CD14-positive monocyte (primary cell): Measurements from ENCODE around the gene EIPR1. TPM values are rescaled to one million over a fixed set of nuclear protein-coding genes. Genes with fewer than 3 reads are reported as not detected.
A peak's percentile ranks its signal among the peaks of the same experiment; 100 is the strongest.

ENCODE experiments used
- DNase-seq, 3 donors: peaks; one replicate each; pipeline ENCODE4 v3.0.0-alpha.2; 2011 to 2022
- H2AFZ ChIP-seq: 2 replicates; pipeline ENCODE4 v1.6.0; 2012; ENCODE audit warnings: mild to moderate bottlenecking, low read depth, low read length, inconsistent platforms; ENCODE audit not compliant: insufficient read depth, poor library complexity, severe bottlenecking
- H3K27ac ChIP-seq, 2 donors: 1 replicate in 1 of 2; 2 replicates in 1 of 2; pipeline ENCODE4 v1.5.1; 2012 to 2013; ENCODE audit warnings: low read length in 2 of 2, control low read depth in 1 of 2, inconsistent platforms in 1 of 2, low read depth in 1 of 2, mild to moderate bottlenecking in 1 of 2
- H3K27me3 ChIP-seq, 2 donors: one replicate each; pipeline versions ENCODE4 v1.6.0 to v1.6.1; 2011 to 2013; ENCODE audit warnings: low read length in 2 of 2; ENCODE audit not compliant: control insufficient read depth in 2 of 2, insufficient read depth in 2 of 2
- H3K36me3 ChIP-seq, 2 donors: replicated peaks in 1 of 2; 1 replicate in 1 of 2; 2 replicates in 1 of 2; pipeline versions ENCODE4 v1.5.1 to v1.6.1; 2012 to 2013; ENCODE audit warnings: low read length in 2 of 2, control low read depth in 1 of 2, inconsistent platforms in 1 of 2, mild to moderate bottlenecking in 1 of 2; ENCODE audit not compliant: insufficient read depth in 2 of 2, control insufficient read depth in 1 of 2
- H3K4me1 ChIP-seq, 2 donors: 1 replicate in 1 of 2; 2 replicates in 1 of 2; pipeline versions ENCODE4 v1.5.1 to v1.6.1; 2012 to 2013; ENCODE audit warnings: low read length in 2 of 2, control low read depth in 1 of 2, inconsistent platforms in 1 of 2, mild to moderate bottlenecking in 1 of 2, moderate library complexity in 1 of 2; ENCODE audit not compliant: insufficient read depth in 2 of 2, control insufficient read depth in 1 of 2
- H3K4me2 ChIP-seq: replicated peaks from 2 replicates; pipeline ENCODE3; 2012; ENCODE audit warnings: low read length, moderate library complexity, mild to moderate bottlenecking; ENCODE audit not compliant: poor library complexity, severe bottlenecking; ENCODE audit errors: extremely low read depth
- H3K4me3 ChIP-seq, 3 experiments: fragments of 200-600 bp in 1 of 3; sonication (generic) in 1 of 3; replicated peaks in 1 of 3; 1 replicate in 2 of 3; 2 replicates in 1 of 3; pipeline ENCODE4 v1.5.1; 2011 to 2013; ENCODE audit warnings: low read length in 3 of 3, mild to moderate bottlenecking in 3 of 3, control low read depth in 2 of 3, low read depth in 2 of 3, inconsistent platforms in 1 of 3, moderate library complexity in 1 of 3
- H3K79me2 ChIP-seq: 2 replicates; pipeline ENCODE4 v1.6.0; 2012; ENCODE audit warnings: mild to moderate bottlenecking, control low read depth, inconsistent platforms, low read length, moderate library complexity; ENCODE audit not compliant: insufficient read depth
- H3K9ac ChIP-seq: 2 replicates; pipeline ENCODE4 v1.6.0; 2017; ENCODE audit warnings: low read length, mild to moderate bottlenecking; ENCODE audit not compliant: insufficient read depth, poor library complexity, severe bottlenecking
- H3K9me3 ChIP-seq, 2 donors: replicated peaks in 1 of 2; 1 replicate in 1 of 2; 2 replicates in 1 of 2; pipeline versions ENCODE4 v1.5.1 to v1.6.1; 2012 to 2013; ENCODE audit warnings: low read length in 2 of 2, control low read depth in 1 of 2; ENCODE audit not compliant: control insufficient read depth in 1 of 2, insufficient read depth in 1 of 2
- H4K20me1 ChIP-seq: 2 replicates; pipeline ENCODE4 v1.6.0; 2012; ENCODE audit warnings: mild to moderate bottlenecking, low read length, control low read depth, moderate library complexity; ENCODE audit not compliant: insufficient read depth
- H3K27ac Mint-ChIP-seq, 7 donors: one replicate each; pipeline ENCODE4 v1.8.0; 2020; ENCODE audit warnings: mild to moderate bottlenecking in 7 of 7, mixed read lengths in 7 of 7, moderate library complexity in 6 of 7, inconsistent platforms in 2 of 7
- H3K27me3 Mint-ChIP-seq, 3 donors: one replicate each; pipeline ENCODE4 v1.8.0; 2021 to 2022; ENCODE audit warnings: low read depth in 3 of 3, mild to moderate bottlenecking in 3 of 3, mixed read lengths in 3 of 3, moderate library complexity in 3 of 3, inconsistent platforms in 1 of 3
- H3K36me3 Mint-ChIP-seq, 2 donors: one replicate each; pipeline ENCODE4 v1.8.0; 2020; ENCODE audit warnings: mixed read lengths in 2 of 2, inconsistent platforms in 1 of 2, mild to moderate bottlenecking in 1 of 2
- H3K4me1 Mint-ChIP-seq: one replicate; pipeline ENCODE4 v1.8.0; 2020; ENCODE audit warnings: mild to moderate bottlenecking, mixed read lengths
- H3K4me3 Mint-ChIP-seq, 2 donors: one replicate each; pipeline ENCODE4 v1.8.0; 2020; ENCODE audit warnings: mild to moderate bottlenecking in 2 of 2, mixed read lengths in 2 of 2, moderate library complexity in 1 of 2
- H3K9me3 Mint-ChIP-seq, 7 donors: one replicate each; pipeline ENCODE4 v1.8.0; 2020 to 2022; ENCODE audit warnings: mixed read lengths in 7 of 7, mild to moderate bottlenecking in 6 of 7, moderate library complexity in 6 of 7, inconsistent platforms in 2 of 7
- CTCF ChIP-seq: fragments of 200-600 bp; IDR thresholded peaks from one replicate; pipeline ENCODE4 v1.8.0; 2022; ENCODE audit warnings: antibody characterized with exemption, mild to moderate bottlenecking
- WGBS: methylation state at CpG from one replicate; pipeline ENCODE4 v1.1.5; 2013; ENCODE audit warnings: missing lambda C conversion rate; ENCODE audit not compliant: insufficient coverage; 5-methylcytosine and 5-hydroxymethylcytosine counted together
- intact Hi-C, 2 donors: fragments of 100-400 bp; cut with micrococcal nuclease; formaldehyde crosslinking; loops; one replicate each; pipeline versions ENCODE4 v1.15.0 to v1.15.1; 2023
- polyA plus RNA-seq, 3 donors: library from polyadenylated mRNA; depleted of rRNA in 1 of 3; unstranded in 2 of 3; stranded (reverse) in 1 of 3; fragments of 300-500 nt in 2 of 3; fragments of >200 nt in 1 of 3; fragmentation: Illumina TruSeq in 2 of 3; gene quantifications; 1 replicate in 2 of 3; 2 replicates in 1 of 3; pipeline ENCODE4 v1.2.3, GENCODE V29; 2012 to 2021

EIPR1 gene
- polyA plus RNA-seq, 3 donors = 19.0 to 22.4 (median 20.8) TPM

DNA sequence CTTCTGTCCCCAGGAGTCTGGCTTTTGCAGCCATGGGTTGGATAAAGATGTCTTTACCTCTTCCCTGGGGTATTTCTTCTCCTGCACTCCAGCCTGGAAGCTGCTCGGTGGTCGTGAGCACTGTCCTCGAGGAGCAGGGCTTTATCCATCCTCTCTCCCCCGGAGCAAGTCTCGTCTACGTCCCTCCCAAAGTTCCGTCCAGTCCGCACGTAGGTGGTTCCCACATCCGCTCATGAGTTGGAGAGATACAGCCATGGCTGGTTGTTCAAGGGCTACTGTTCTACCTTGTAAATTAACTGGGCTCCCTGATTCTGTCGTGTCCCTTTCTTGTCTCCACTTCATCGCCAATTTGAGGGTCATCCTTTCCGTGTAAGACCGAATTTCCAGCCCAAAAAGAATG lies 49.0 kb upstream of the EIPR1 start:
- peaks cover 6% of the 10 kb centered on the region for H3K4me1 Mint-ChIP-seq
- Histone ChIP-seq H3K4me1 (no peaks in the 10 kb centered on the region), H3K27ac (no peak overlapping the region), H3K4me3 (no peak overlapping the region), H3K36me3 (peaks cover 71 to 96% of the 10 kb centered on the region in 2 donors), H3K79me2 (no peaks in the 10 kb centered on the region), H4K20me1 (peaks cover 20% of the 10 kb centered on the region), H3K4me2 (no peak overlapping the region), H3K27me3 (no peaks in the 10 kb centered on the region), H3K9me3 (no peaks in the 10 kb centered on the region), H2AFZ (no peak overlapping the region), H3K9ac (no peak overlapping the region)
- H3K9me3 Mint-ChIP-seq = peaks cover 0 to 3% (median 0%) of the 10 kb centered on the region in 7 donors
- intact Hi-C loops = loop anchor here in 1 of 2 donors (5.0 kb wide), 1 partner anchor 221 kb away; no protein-coding TSS in a partner anchor
- peaks cover 93 to 96% of the 10 kb centered on the region in 2 donors for H3K36me3 Mint-ChIP-seq
- TF ChIP-seq CTCF = no peak
- 95% methylated on average over 7 of the region's 14 CpGs for WGBS
- no peak overlapping the region for H3K27ac Mint-ChIP-seq
- H3K4me3 Mint-ChIP-seq = peak overlapping the region in 1 of 2 donors; percentile 4
- DNase-seq = no peak
- H3K27me3 Mint-ChIP-seq = no peaks in the 10 kb centered on the region

DNA sequence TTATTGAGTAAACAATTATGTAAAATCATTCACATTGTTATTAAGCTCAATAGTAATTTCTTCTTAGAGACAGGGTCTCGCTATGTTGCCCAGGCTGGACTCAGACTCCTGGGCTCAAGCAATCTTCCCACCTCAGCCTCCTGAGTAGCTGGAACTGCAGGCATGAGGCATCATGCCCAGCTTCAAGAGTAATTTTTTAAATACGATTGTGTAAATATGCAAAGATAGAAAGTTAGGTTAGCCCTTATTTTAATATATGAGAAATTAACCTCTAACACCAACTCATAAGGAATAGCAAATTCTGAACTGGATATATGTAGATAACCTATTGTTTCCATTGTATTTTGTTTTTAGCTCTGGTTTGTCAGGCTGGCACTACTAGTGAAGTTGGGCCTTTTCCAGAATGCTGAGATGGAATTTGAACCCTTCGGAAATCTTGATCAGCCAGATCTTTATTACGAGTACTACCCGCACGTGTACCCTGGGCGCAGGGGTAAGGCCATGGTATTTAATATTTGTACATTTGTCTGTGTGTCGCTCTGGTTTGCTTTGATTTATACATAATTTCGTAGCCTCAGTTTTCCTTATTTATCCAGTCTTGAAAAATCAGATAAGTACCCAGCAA lies 46.7 kb upstream of the EIPR1 start:
- Histone ChIP-seq H3K27ac (no peak overlapping the region), H3K36me3 (peaks cover 70 to 96% of the 10 kb centered on the region in 2 donors), H2AFZ (no peak overlapping the region), H3K79me2 (no peaks in the 10 kb centered on the region), H3K4me1 (no peaks in the 10 kb centered on the region), H3K9me3 (no peaks in the 10 kb centered on the region), H3K4me3 (no peak overlapping the region), H4K20me1 (peaks cover 18% of the 10 kb centered on the region), H3K4me2 (no peak overlapping the region), H3K27me3 (no peaks in the 10 kb centered on the region), H3K9ac (no peak overlapping the region)
- Mint-ChIP-seq H3K4me3 (no peak overlapping the region), H3K27me3 (no peaks in the 10 kb centered on the region), H3K4me1 (no peaks in the 10 kb centered on the region), H3K27ac (peak overlapping the region in 2 of 7 donors; percentile 29 to 46), H3K9me3 (peaks cover 0 to 3% (median 0%) of the 10 kb centered on the region in 7 donors), H3K36me3 (peaks cover 90 to 94% of the 10 kb centered on the region in 2 donors)
- TF ChIP-seq CTCF = peak; percentile 82
- DNase-seq = no peak
- intact Hi-C loops = loop anchor here in 1 of 2 donors (2.0 kb wide), 1 partner anchor 227 kb away; no protein-coding TSS in a partner anchor
- WGBS = no CpG with 5 or more reads among the region's 9 CpGs
